Right lobe of liver (tissue), 4 donors: ENCODE data around the gene ADCY1.

ENCODE experiments used
- CTCF ChIP-seq, 4 donors: fragments of 200-600 bp in 3 of 4; fragments of 450-650 bp in 1 of 4; IDR thresholded peaks; one replicate each; pipeline versions ENCODE4 v1.5.1 to v1.8.0; 2016 to 2022; ENCODE audit warnings: antibody characterized with exemption in 4 of 4, mild to moderate bottlenecking in 2 of 4
- POLR2A ChIP-seq: fragments of 450-650 bp; IDR thresholded peaks from one replicate; pipeline ENCODE4 v1.6.1; 2017; ENCODE audit warnings: antibody characterized with exemption, mild to moderate bottlenecking
- donor health status: DM: no; HTN: no; CAD: no.
- donor health status: DM: no; HTN: no; CAD: no.
- donor health status: DM: no; HTN: yes; CAD: no.

GRCh38 chr7:45590679-45591057, 16.5 kb downstream of the ADCY1 start:
- no peak for TF ChIP-seq CTCF (IDR thresholded peaks at IDR 0.05)
- TF ChIP-seq POLR2A, result no peak
